Thoracic aorta (tissue), 2 donors: Measurements from ENCODE around the gene POLR2L. TPM values are rescaled to one million over a fixed set of nuclear protein-coding genes. Genes with fewer than 3 reads are reported as not detected.

Experiments
- ATAC-seq: fragments of 150-250 bp; one replicate; pipeline ENCODE4 v1.8.0; 2017; ENCODE audit warnings: low read depth; ENCODE audit not compliant: insufficient number of reproducible peaks, low FRiP score
- DNase-seq: peaks from one replicate; pipeline ENCODE4 v3.0.0-alpha.2; 2020; ENCODE audit warnings: low spot score
- H3K27ac ChIP-seq, 2 donors: fragments of 200-600 bp; sonication (generic); 1 replicate in 1 of 2; 2 replicates in 1 of 2; pipeline ENCODE4 v1.5.1; 2016; ENCODE audit warnings: mild to moderate bottlenecking in 2 of 2, moderate library complexity in 2 of 2
- H3K27me3 ChIP-seq: fragments of 200-600 bp; sonication (generic); replicated peaks from 2 replicates; pipeline ENCODE4 v1.6.0; 2016; ENCODE audit warnings: mild to moderate bottlenecking; ENCODE audit not compliant: insufficient read depth
- H3K36me3 ChIP-seq: fragments of 200-600 bp; sonication (generic); one replicate; pipeline ENCODE4 v1.5.1; 2016
- H3K4me1 ChIP-seq, 2 donors: fragments of 200-600 bp; sonication (generic); 1 replicate in 1 of 2; 2 replicates in 1 of 2; pipeline versions ENCODE4 v1.5.1 to v1.6.0; 2016; ENCODE audit warnings: low read depth in 2 of 2, mild to moderate bottlenecking in 1 of 2; ENCODE audit not compliant: control insufficient read depth in 1 of 2
- H3K4me3 ChIP-seq: fragments of 200-600 bp; sonication (generic); 2 replicates; pipeline ENCODE4 v1.5.1; 2016; ENCODE audit warnings: mild to moderate bottlenecking
- H3K9me3 ChIP-seq: fragments of 200-600 bp; sonication (generic); 2 replicates; pipeline ENCODE4 v1.5.1; 2016
- total RNA-seq, 2 donors: library from RNA; depleted of rRNA; stranded (reverse); fragments of >200 nt; gene quantifications; one replicate each; pipeline versions ENCODE4 v1.1.0 to v1.2.3, GENCODE V29; 2016
- TF ChIP-seq, protein P1 (sequence below): fragments of 200-600 bp; sonication (generic); IDR thresholded peaks from one replicate; pipeline ENCODE4 v1.5.1; 2019; ENCODE audit warnings: antibody characterized with exemption

POLR2L gene
- total RNA-seq, 2 donors from 2014 or later: 20.8 to 63.0 TPM

- Histone ChIP-seq H3K4me3 (peak overlapping the region; percentile 94), H3K27me3 (no peaks in the 10 kb centered on the region), H3K27ac (peak overlapping the region in 1 of 2 donors; percentile 66), H3K4me1 (peaks cover 46 to 82% of the 10 kb centered on the region in 2 donors), H3K9me3 (no peaks in the 10 kb centered on the region), H3K36me3 (peaks cover 10% of the 10 kb centered on the region)
- no peak for ATAC-seq
- TF ChIP-seq, protein P1, sequence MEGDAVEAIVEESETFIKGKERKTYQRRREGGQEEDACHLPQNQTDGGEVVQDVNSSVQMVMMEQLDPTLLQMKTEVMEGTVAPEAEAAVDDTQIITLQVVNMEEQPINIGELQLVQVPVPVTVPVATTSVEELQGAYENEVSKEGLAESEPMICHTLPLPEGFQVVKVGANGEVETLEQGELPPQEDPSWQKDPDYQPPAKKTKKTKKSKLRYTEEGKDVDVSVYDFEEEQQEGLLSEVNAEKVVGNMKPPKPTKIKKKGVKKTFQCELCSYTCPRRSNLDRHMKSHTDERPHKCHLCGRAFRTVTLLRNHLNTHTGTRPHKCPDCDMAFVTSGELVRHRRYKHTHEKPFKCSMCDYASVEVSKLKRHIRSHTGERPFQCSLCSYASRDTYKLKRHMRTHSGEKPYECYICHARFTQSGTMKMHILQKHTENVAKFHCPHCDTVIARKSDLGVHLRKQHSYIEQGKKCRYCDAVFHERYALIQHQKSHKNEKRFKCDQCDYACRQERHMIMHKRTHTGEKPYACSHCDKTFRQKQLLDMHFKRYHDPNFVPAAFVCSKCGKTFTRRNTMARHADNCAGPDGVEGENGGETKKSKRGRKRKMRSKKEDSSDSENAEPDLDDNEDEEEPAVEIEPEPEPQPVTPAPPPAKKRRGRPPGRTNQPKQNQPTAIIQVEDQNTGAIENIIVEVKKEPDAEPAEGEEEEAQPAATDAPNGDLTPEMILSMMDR: no peak
- no peak for DNase-seq
Observed at GRCh38 chr11:831961-832528, 10.3 kb downstream of the POLR2L start.

DNA sequence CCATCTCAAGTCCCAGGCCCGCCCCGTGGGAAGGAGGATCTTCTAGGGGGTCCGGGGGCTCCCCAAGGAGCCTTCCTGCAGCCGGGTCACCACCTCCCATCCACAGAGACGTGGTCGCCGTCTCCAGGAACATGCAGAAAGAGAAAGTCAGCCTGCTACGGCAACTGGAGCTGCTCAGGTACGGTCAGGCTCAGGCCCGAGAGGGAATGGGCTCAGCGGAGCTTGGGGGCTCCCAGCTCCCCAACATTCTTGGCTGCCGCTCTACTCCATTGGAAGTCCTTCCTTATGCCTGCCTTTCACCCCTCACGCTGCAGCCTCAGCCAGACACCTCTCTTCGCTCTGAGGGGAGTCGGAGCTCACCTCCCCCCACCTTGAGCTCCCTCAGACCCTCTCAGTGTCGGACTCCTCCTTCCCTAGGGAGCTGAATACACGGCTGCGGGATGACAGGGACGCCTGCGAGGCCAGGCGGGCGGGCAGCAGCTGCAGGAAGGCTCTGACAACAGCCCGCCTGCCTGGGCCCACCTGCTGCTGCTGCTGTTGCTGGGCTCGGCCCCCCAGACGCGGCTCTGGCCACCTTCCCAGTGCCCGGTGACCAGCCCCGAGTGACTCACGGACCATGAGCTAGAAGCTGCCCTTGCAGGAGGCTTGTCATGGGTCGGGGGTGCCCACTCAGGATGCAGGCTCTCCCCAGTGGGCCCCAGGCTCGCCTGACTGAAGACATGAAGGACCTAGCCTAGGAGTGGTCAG is 11.0 kb downstream of the POLR2L start:
- Histone ChIP-seq H3K4me3 (no peak overlapping the region), H3K36me3 (peaks cover 2% of the 10 kb centered on the region), H3K27me3 (peaks cover 6% of the 10 kb centered on the region), H3K9me3 (no peaks in the 10 kb centered on the region), H3K4me1 (peaks cover 52 to 84% of the 10 kb centered on the region in 2 donors), H3K27ac (no peak overlapping the region)
- no peak for DNase-seq
- TF ChIP-seq, protein P1: no peak
- ATAC-seq: no peak

DNA sequence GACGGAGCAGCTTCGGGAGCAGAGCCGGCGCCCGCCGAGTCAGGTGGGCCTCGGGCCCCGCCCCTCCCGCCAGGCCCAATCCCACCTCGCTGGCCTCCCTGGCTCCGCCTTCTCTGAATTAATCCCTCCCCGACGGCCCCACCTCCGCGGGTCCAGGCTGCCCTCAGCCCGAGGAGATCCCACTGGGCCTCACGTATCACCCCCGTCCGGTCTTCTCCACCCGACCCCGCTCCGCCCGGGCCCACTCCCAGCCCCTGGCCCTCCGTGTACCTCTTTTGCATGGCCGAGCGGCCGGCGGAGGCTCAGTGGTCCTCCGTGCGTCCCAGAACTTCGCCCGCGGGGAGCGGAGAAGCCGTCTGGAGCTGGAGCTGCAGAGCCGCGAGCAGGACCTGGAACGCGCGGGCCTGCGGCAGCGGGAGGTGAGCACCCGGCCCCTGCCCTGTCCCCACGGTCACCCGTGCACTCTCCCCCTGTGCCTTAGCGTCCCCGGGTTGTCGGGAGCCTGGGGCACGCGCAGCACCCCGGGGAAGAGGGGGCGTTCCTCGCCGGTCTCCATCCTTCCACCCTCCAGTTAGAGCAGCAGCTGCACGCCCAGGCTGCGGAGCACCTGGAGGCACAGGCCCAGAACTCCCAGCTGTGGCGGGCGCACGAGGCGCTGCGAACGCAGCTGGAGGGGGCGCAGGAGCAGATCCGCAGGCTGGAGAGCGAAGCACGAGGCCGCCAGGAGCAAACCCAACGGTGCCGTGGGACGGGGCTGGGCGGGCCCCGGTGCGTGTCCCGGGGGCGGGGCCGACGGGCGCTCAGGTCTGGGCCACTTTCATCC is 11.8 kb downstream of the POLR2L start:
- peaks cover 6% of the 10 kb centered on the region for H3K27me3 ChIP-seq
- peaks cover 48 to 78% of the 10 kb centered on the region in 2 donors for H3K4me1 ChIP-seq
- H3K9me3 ChIP-seq: no peaks in the 10 kb centered on the region
- DNase-seq (no peak), ATAC-seq (no peak)
- TF ChIP-seq, protein P1: no peak
- peaks cover 5% of the 10 kb centered on the region for H3K36me3 ChIP-seq
- no peak overlapping the region for H3K27ac ChIP-seq
- peak overlapping the region; percentile 75 for H3K4me3 ChIP-seq

- peaks cover 11% of the 10 kb centered on the region for H3K36me3 ChIP-seq
- peaks cover 6% of the 10 kb centered on the region for H3K27me3 ChIP-seq
- TF ChIP-seq, protein P1: no peak
- H3K4me1 ChIP-seq: peaks cover 44 to 72% of the 10 kb centered on the region in 2 donors
- H3K9me3 ChIP-seq: no peaks in the 10 kb centered on the region
- H3K27ac ChIP-seq: peak overlapping the region in 1 of 2 donors; percentile 40
- peak overlapping the region; percentile 75 for H3K4me3 ChIP-seq
- ATAC-seq (no peak), DNase-seq (no peak)
Observed at GRCh38 chr11:829847-830294, 12.5 kb downstream of the POLR2L start.
